ENCODE data around the gene CTIF. TPM values are rescaled to one million over a fixed set of nuclear protein-coding genes. Genes with fewer than 3 reads are reported as not detected.

CTIF gene
- total RNA-seq, 6 experiments from 2014 or later = 77.6 to 100 (median 79.2) TPM

- Mint-ChIP-seq H3K27ac (peak overlapping the region; percentile 99), H3K4me3 (peak overlapping the region; percentile 39), H3K27me3 (ENCODE audit: insufficient read depth) (peaks cover 15% of the 10 kb centered on the region), H3K4me1 (ENCODE audit: low read depth) (peaks cover 59% of the 10 kb centered on the region), H3K9me3 (peaks cover 13% of the 10 kb centered on the region; the same call in 1 of the 2 replicates), H3K36me3 (ENCODE audit: low read depth) (peaks cover 60% of the 10 kb centered on the region)
- peak; percentile 44 for DNase-seq
- TF ChIP-seq, protein P1, sequence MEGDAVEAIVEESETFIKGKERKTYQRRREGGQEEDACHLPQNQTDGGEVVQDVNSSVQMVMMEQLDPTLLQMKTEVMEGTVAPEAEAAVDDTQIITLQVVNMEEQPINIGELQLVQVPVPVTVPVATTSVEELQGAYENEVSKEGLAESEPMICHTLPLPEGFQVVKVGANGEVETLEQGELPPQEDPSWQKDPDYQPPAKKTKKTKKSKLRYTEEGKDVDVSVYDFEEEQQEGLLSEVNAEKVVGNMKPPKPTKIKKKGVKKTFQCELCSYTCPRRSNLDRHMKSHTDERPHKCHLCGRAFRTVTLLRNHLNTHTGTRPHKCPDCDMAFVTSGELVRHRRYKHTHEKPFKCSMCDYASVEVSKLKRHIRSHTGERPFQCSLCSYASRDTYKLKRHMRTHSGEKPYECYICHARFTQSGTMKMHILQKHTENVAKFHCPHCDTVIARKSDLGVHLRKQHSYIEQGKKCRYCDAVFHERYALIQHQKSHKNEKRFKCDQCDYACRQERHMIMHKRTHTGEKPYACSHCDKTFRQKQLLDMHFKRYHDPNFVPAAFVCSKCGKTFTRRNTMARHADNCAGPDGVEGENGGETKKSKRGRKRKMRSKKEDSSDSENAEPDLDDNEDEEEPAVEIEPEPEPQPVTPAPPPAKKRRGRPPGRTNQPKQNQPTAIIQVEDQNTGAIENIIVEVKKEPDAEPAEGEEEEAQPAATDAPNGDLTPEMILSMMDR (IDR thresholded peaks at IDR 0.05) = no peak
Measured at GRCh38 chr18:48825101-48825745, 286.4 kb downstream of the CTIF start.

- Mint-ChIP-seq H3K4me3 (peak overlapping the region; percentile 27; the same call in 1 of the 2 replicates), H3K9me3 (peaks cover 13% of the 10 kb centered on the region; the same call in 1 of the 2 replicates), H3K27ac (peak overlapping the region; percentile 99), H3K27me3 (ENCODE audit: insufficient read depth) (peaks cover 15% of the 10 kb centered on the region), H3K4me1 (ENCODE audit: low read depth) (peaks cover 70% of the 10 kb centered on the region), H3K36me3 (ENCODE audit: low read depth) (peaks cover 57% of the 10 kb centered on the region)
- TF ChIP-seq, protein P1 (IDR thresholded peaks at IDR 0.05) = no peak
- DNase-seq = no peak
Measured at GRCh38 chr18:48826271-48826670, 287.4 kb downstream of the CTIF start.

DNA sequence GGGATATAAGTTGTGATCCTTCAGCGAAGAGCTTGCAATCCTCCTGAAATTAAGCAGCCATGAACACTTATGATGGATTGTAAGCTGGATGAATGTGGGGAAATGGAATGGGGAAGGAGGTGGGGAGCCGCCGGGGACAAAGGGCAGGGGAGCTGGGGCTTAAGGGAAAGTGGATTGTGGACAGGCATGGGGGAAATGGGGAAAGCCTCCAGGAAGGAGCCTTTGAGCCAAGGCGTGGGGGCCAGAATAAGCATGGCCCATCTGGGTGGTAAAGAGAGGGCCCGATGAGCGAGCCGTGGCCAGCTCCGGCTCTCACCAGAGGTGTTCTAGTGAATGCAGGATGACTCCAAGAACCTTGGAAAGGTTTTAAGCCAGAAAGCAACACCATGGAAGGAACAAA lies 288.0 kb downstream of the CTIF start:
- DNase-seq = no peak
- TF ChIP-seq, protein P1 (IDR thresholded peaks at IDR 0.05) = no peak
- no peak overlapping the region; the same call in none of the 2 replicates for H3K4me3 Mint-ChIP-seq
- H3K27ac Mint-ChIP-seq = peak overlapping the region; percentile 99
- H3K9me3 Mint-ChIP-seq = peaks cover 13% of the 10 kb centered on the region; the same call in 1 of the 2 replicates
- H3K36me3 Mint-ChIP-seq (ENCODE audit: low read depth) = peaks cover 53% of the 10 kb centered on the region
- H3K4me1 Mint-ChIP-seq (ENCODE audit: low read depth) = peaks cover 75% of the 10 kb centered on the region
- peaks cover 18% of the 10 kb centered on the region for H3K27me3 Mint-ChIP-seq (ENCODE audit: insufficient read depth)

GRCh38 chr18:48827291-48828193 lies 288.7 kb downstream of the CTIF start:
- Mint-ChIP-seq H3K36me3 (ENCODE audit: low read depth) (peaks cover 46% of the 10 kb centered on the region), H3K4me3 (peak overlapping the region; percentile 74), H3K27me3 (ENCODE audit: insufficient read depth) (peaks cover 20% of the 10 kb centered on the region), H3K4me1 (ENCODE audit: low read depth) (peaks cover 82% of the 10 kb centered on the region), H3K27ac (peak overlapping the region; percentile 99), H3K9me3 (peaks cover 13% of the 10 kb centered on the region; the same call in 1 of the 2 replicates)
- TF ChIP-seq, protein P1 (IDR thresholded peaks at IDR 0.05) = no peak
- DNase-seq = peak; percentile 70

GRCh38 chr18:48828194-48828545 lies 289.3 kb downstream of the CTIF start:
- H3K4me3 Mint-ChIP-seq = peak overlapping the region; percentile 74; the same call in 1 of the 2 replicates
- H3K36me3 Mint-ChIP-seq (ENCODE audit: low read depth) = peaks cover 40% of the 10 kb centered on the region
- H3K4me1 Mint-ChIP-seq (ENCODE audit: low read depth) = peaks cover 89% of the 10 kb centered on the region
- TF ChIP-seq, protein P1 (IDR thresholded peaks at IDR 0.05) = no peak
- H3K9me3 Mint-ChIP-seq = peaks cover 12% of the 10 kb centered on the region; the same call in 1 of the 2 replicates
- peaks cover 20% of the 10 kb centered on the region for H3K27me3 Mint-ChIP-seq (ENCODE audit: insufficient read depth)
- no peak for DNase-seq
- peak overlapping the region; percentile 99 for H3K27ac Mint-ChIP-seq
